ENCODE data around the gene KLHL29. TPM values are rescaled to one million over a fixed set of nuclear protein-coding genes. Genes with fewer than 3 reads are reported as not detected.

The KLHL29 gene
- total and polyA plus RNA-seq, 2 donors (not counting 3 experiments of a cell fraction or from before 2014, with no cell fraction given), result 4.6 to 12.7 TPM

GRCh38 chr2:23697256-23698075, 312.5 kb downstream of the KLHL29 start:
- no peaks in the 10 kb centered on the region for H4K20me1 ChIP-seq (replicated peaks; ENCODE audit: control insufficient read depth, extremely low read depth, insufficient read depth, low read length)
- FAIRE-seq (no peak), DNase-seq (ENCODE audit: low read depth, low spot score) (no peak)
- H3K9me3 ChIP-seq (replicated peaks; ENCODE audit: control insufficient read depth, insufficient read depth, low read length), result no peaks in the 10 kb centered on the region
- intact Hi-C loops (cut with micrococcal nuclease), result no loop called here
- peaks cover 0 to 3% of the 10 kb centered on the region in 2 experiments for H3K36me3 ChIP-seq (ENCODE audit: control insufficient read depth in 2 of 2, extremely low read depth in 1 of 2, insufficient read depth in 2 of 2, low read length in 2 of 2)
- dilution Hi-C loops (cut with MboI; ENCODE audit: extremely low pct_ligation_motif_present, low sequenced_read_pairs), result no loop called here
- H3K4me2 ChIP-seq (ENCODE audit: insufficient read depth, low read length), result no peak overlapping the region
- no peaks in the 10 kb centered on the region for H3K27me3 ChIP-seq (ENCODE audit: control insufficient read depth in 2 of 2, insufficient read depth in 2 of 2, low read length in 2 of 2)
- no TSS peak for BruUV-seq (replicated peaks)
- no peak overlapping the region for H3K4me3 ChIP-seq (replicated peaks in 1 of 3; ENCODE audit: insufficient read depth in 1 of 3, low read depth in 1 of 3, low read length in 3 of 3)
- no peak overlapping the region for H3K9ac ChIP-seq (replicated peaks; ENCODE audit: extremely low read depth, insufficient read depth, low read length)
- H3K27ac ChIP-seq (ENCODE audit: insufficient read depth, low read depth, low read length), result no peak overlapping the region
- H3K9me1 ChIP-seq (replicated peaks; ENCODE audit: control insufficient read depth, extremely low read depth, insufficient read depth, low read length), result no peaks in the 10 kb centered on the region
- CTCF ChIA-PET, result no interaction called here
- H3K79me2 ChIP-seq (ENCODE audit: control insufficient read depth, insufficient read depth, low read length), result no peaks in the 10 kb centered on the region
- TF ChIP-seq MYC (IDR thresholded peaks at IDR 0.05; ENCODE audit: low read depth, low read length) (no peak), EZH2 (IDR thresholded peaks at IDR 0.05; ENCODE audit: borderline replicate concordance, low read depth, low read length, severe bottlenecking) (no peak), POLR2AphosphoS5 (IDR thresholded peaks at IDR 0.05; ENCODE audit: insufficient read depth, low read depth, low read length) (no peak), POLR2A (IDR thresholded peaks at IDR 0.05; ENCODE audit: low read depth, low read length) (no peak), FOS (IDR thresholded peaks at IDR 0.05; ENCODE audit: borderline replicate concordance, insufficient read depth, low read length) (no peak), JUN (IDR thresholded peaks at IDR 0.05; ENCODE audit: borderline replicate concordance, insufficient read depth, insufficient read length, low read depth) (no peak), MAX (IDR thresholded peaks at IDR 0.05; ENCODE audit: insufficient read depth, insufficient read length) (no peak), GATA2 (IDR thresholded peaks at IDR 0.05; ENCODE audit: insufficient read depth, insufficient read length, low read depth, low read length) (no peak)
- TF ChIP-seq, protein P1, sequence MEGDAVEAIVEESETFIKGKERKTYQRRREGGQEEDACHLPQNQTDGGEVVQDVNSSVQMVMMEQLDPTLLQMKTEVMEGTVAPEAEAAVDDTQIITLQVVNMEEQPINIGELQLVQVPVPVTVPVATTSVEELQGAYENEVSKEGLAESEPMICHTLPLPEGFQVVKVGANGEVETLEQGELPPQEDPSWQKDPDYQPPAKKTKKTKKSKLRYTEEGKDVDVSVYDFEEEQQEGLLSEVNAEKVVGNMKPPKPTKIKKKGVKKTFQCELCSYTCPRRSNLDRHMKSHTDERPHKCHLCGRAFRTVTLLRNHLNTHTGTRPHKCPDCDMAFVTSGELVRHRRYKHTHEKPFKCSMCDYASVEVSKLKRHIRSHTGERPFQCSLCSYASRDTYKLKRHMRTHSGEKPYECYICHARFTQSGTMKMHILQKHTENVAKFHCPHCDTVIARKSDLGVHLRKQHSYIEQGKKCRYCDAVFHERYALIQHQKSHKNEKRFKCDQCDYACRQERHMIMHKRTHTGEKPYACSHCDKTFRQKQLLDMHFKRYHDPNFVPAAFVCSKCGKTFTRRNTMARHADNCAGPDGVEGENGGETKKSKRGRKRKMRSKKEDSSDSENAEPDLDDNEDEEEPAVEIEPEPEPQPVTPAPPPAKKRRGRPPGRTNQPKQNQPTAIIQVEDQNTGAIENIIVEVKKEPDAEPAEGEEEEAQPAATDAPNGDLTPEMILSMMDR (IDR thresholded peaks at IDR 0.05; ENCODE audit: extremely low read depth in 1 of 2, insufficient read depth in 1 of 2, low read depth in 1 of 2, low read length in 2 of 2), result no peak
- H2AFZ ChIP-seq (ENCODE audit: low read depth, low read length), result no peak overlapping the region
- no peaks in the 10 kb centered on the region for H3K4me1 ChIP-seq (ENCODE audit: control insufficient read depth, extremely low read depth, insufficient read depth, low read length)
- POLR2A ChIA-PET, result no interaction called here

Data from endothelial cell of umbilical vein (primary cell).